Calu3 (cell line): ENCODE measurements around the gene DBNDD1. TPM values are rescaled to one million over a fixed set of nuclear protein-coding genes. Genes with fewer than 3 reads are reported as not detected.
A peak's percentile ranks its signal among the peaks of the same experiment; 100 is the strongest.

Experiments
- BruUV-seq: library from RNA; stranded (reverse); fragments of 400-500 nt; replicated peaks from 2 replicates; lab custom pipeline; 2021; lab: Mats Ljungman, UMichigan
- CTCF ChIA-PET: fragments of 300-600 bp; sonication (Branson Sonifier 250); formaldehyde crosslinking; loops from one replicate; lab custom pipeline; 2022; ENCODE audit warnings: antibody characterized with exemption; lab: Charles Lee
- DNase-seq: peaks from one replicate; pipeline ENCODE4 v3.0.0; 2022
- H3K27ac Mint-ChIP-seq: one replicate; pipeline ENCODE4 v1.8.0; 2022; ENCODE audit warnings: mixed read lengths; ENCODE audit not compliant: unreplicated experiment
- H3K27me3 Mint-ChIP-seq: one replicate; pipeline ENCODE4 v1.8.0; 2022; ENCODE audit warnings: mixed read lengths; ENCODE audit not compliant: unreplicated experiment
- H3K36me3 Mint-ChIP-seq: one replicate; pipeline ENCODE4 v1.8.0; 2022; ENCODE audit warnings: mild to moderate bottlenecking, moderate library complexity, mixed read lengths; ENCODE audit not compliant: insufficient read depth, unreplicated experiment
- H3K4me1 Mint-ChIP-seq: one replicate; pipeline ENCODE4 v1.8.0; 2022; ENCODE audit warnings: mild to moderate bottlenecking, low read depth, mixed read lengths; ENCODE audit not compliant: unreplicated experiment
- H3K4me3 Mint-ChIP-seq: one replicate; pipeline ENCODE4 v1.8.0; 2022; ENCODE audit warnings: mild to moderate bottlenecking, low read depth, moderate library complexity, mixed read lengths; ENCODE audit not compliant: unreplicated experiment
- H3K9me3 Mint-ChIP-seq: one replicate; pipeline ENCODE4 v1.8.0; 2022; ENCODE audit warnings: low read depth, mixed read lengths; ENCODE audit not compliant: unreplicated experiment
- CTCF ChIP-seq: fragments of 200-600 bp; IDR thresholded peaks from one replicate; pipeline ENCODE4 v1.8.0; 2022; ENCODE audit warnings: antibody characterized with exemption; ENCODE audit not compliant: unreplicated experiment
- intact Hi-C: fragments of 100-400 bp; cut with micrococcal nuclease; formaldehyde crosslinking; loops from one replicate; pipeline ENCODE4 v1.10.0; 2022; ENCODE audit not compliant: unreplicated experiment
- total RNA-seq: library from RNA; stranded (reverse); gene quantifications from 2 replicates; pipeline ENCODE4 v1.2.3, GENCODE V29; 2022

DBNDD1 gene
- total RNA-seq, 1 experiment from 2014 or later = 39.9 TPM

DNA sequence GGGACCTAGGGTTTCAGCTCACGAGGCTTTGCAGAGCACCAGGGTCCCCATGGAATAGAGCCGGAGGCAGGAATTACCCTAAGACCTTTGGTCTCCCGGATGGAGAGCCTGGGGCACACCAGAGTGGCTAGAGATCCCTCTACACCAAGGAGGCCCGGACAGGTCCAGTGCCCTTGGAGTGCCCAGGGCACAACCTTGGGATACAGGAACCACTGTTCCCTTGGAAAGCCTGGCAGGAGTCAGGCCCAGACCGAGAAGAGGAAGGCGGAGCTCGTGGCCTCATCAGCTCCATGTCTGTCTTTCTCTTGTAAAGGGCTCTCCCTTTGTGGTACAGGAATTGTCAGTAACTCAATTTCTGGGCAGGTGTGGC, 3.8 kb upstream of the DBNDD1 start:
- peaks cover 79% of the 10 kb centered on the region for H3K36me3 Mint-ChIP-seq
- H3K9me3 Mint-ChIP-seq = peaks cover 2% of the 10 kb centered on the region
- TF ChIP-seq CTCF = no peak
- peak overlapping the region; percentile 87 for H3K4me3 Mint-ChIP-seq
- CTCF ChIA-PET = interaction anchor here (1.3 kb wide), 1 partner anchor 113 kb away, joined by 4 read pairs; no protein-coding TSS in a partner anchor
- intact Hi-C loops = no loop called here
- peaks cover 27% of the 10 kb centered on the region for H3K4me1 Mint-ChIP-seq
- no peak for DNase-seq
- H3K27ac Mint-ChIP-seq = peak overlapping the region; percentile 65
- BruUV-seq = no TSS peak
- H3K27me3 Mint-ChIP-seq = no peaks in the 10 kb centered on the region

- H3K4me1 Mint-ChIP-seq = peaks cover 27% of the 10 kb centered on the region
- DNase-seq = peak; percentile 97
- TF ChIP-seq CTCF = no peak
- H3K9me3 Mint-ChIP-seq = peaks cover 2% of the 10 kb centered on the region
- intact Hi-C loops = no loop called here
- peak overlapping the region; percentile 65 for H3K27ac Mint-ChIP-seq
- H3K36me3 Mint-ChIP-seq = peaks cover 77% of the 10 kb centered on the region
- no peaks in the 10 kb centered on the region for H3K27me3 Mint-ChIP-seq
- BruUV-seq = TSS peak; percentile 47
- peak overlapping the region; percentile 87 for H3K4me3 Mint-ChIP-seq
- CTCF ChIA-PET = interaction anchor here (0.6 to 1.3 kb wide), 3 partner anchors 11 to 112 kb away, joined by 3 to 4 read pairs (median 3); no protein-coding TSS in a partner anchor
Observed at GRCh38 chr16:90022209-90023077, 3.2 kb upstream of the DBNDD1 start.

- CTCF ChIA-PET = interaction anchor here (0.7 to 1.0 kb wide), 4 partner anchors 14 to 61 kb away, joined by 3 to 5 read pairs (median 4); no protein-coding TSS in a partner anchor
- H3K4me3 Mint-ChIP-seq = peak overlapping the region; percentile 87
- H3K27me3 Mint-ChIP-seq = no peaks in the 10 kb centered on the region
- H3K36me3 Mint-ChIP-seq = peaks cover 71% of the 10 kb centered on the region
- TF ChIP-seq CTCF = no peak
- intact Hi-C loops = loop anchor here (2.0 kb wide), 1 partner anchor 62 kb away; no protein-coding TSS in a partner anchor
- DNase-seq = no peak
- peaks cover 2% of the 10 kb centered on the region for H3K9me3 Mint-ChIP-seq
- H3K27ac Mint-ChIP-seq = peak overlapping the region; percentile 65
- no TSS peak for BruUV-seq
- H3K4me1 Mint-ChIP-seq = peaks cover 27% of the 10 kb centered on the region
Observed at GRCh38 chr16:90020838-90021382, 1.7 kb upstream of the DBNDD1 start.

DNA sequence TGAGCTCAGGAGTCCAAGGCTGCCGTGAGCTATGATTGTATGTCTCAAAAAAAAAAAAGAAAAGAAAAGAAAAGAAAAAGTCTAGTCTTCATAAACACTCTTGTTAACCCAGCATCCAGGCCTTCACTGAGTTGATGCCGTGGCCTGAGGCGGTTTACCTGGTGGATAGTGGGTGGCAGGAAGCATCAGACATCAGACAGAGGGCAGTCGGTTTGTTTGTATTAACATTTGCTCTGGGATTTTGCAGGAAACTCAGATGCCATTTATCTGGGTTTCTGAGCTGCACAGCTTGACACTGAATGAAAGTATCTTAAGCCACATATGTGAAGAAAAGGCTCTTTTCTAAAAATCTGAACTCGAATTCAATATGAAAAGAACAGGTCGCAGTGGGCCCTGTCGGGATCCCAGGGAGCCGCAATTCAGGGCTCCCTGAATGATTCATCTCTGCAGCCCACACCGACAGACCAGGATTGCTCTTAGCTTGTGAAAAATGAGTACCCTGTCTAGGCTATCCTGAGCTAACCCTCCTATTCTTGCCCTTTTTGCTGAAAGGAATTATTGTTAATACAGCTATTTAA, 1.1 kb upstream of the DBNDD1 start:
- intact Hi-C loops = loop anchor here (2.0 kb wide), 1 partner anchor 62 kb away; no protein-coding TSS in a partner anchor
- H3K9me3 Mint-ChIP-seq = peaks cover 2% of the 10 kb centered on the region
- peak overlapping the region; percentile 87 for H3K4me3 Mint-ChIP-seq
- CTCF ChIA-PET = interaction anchor here (0.6 to 1.0 kb wide), 6 partner anchors 14 to 82 kb away, joined by 3 to 5 read pairs (median 4); no protein-coding TSS in a partner anchor
- BruUV-seq = TSS peak; percentile 52
- no peaks in the 10 kb centered on the region for H3K27me3 Mint-ChIP-seq
- H3K36me3 Mint-ChIP-seq = peaks cover 71% of the 10 kb centered on the region
- H3K27ac Mint-ChIP-seq = peak overlapping the region; percentile 89
- peaks cover 27% of the 10 kb centered on the region for H3K4me1 Mint-ChIP-seq
- TF ChIP-seq CTCF = no peak
- DNase-seq = peak; percentile 20
